Measurements from ENCODE around the gene HEXD.

Gene HEXD

GRCh38 chr17:82435601-82436583, 17.7 kb downstream of the HEXD start:
- Mint-ChIP-seq H3K27ac (no peak overlapping the region), H3K27me3 (no peaks in the 10 kb centered on the region), H3K4me1 (ENCODE audit: low read depth) (peaks cover 10% of the 10 kb centered on the region), H3K36me3 (ENCODE audit: low read depth) (peaks cover 33% of the 10 kb centered on the region), H3K4me3 (no peak overlapping the region), H3K9me3 (no peaks in the 10 kb centered on the region)
- no peak for DNase-seq

- no peaks in the 10 kb centered on the region for H3K9me3 Mint-ChIP-seq
- H3K4me1 Mint-ChIP-seq (ENCODE audit: low read depth): peaks cover 10% of the 10 kb centered on the region
- no peak overlapping the region for H3K27ac Mint-ChIP-seq
- H3K27me3 Mint-ChIP-seq: no peaks in the 10 kb centered on the region
- DNase-seq: no peak
- no peak overlapping the region for H3K4me3 Mint-ChIP-seq
- H3K36me3 Mint-ChIP-seq (ENCODE audit: low read depth): peaks cover 33% of the 10 kb centered on the region
These were observed 18.6 kb downstream of the HEXD start for GRCh38 chr17:82436601-82437324.

GRCh38 chr17:82437325-82437668, 19.1 kb downstream of the HEXD start:
- Mint-ChIP-seq H3K4me3 (no peak overlapping the region), H3K4me1 (ENCODE audit: low read depth) (peaks cover 10% of the 10 kb centered on the region), H3K9me3 (no peaks in the 10 kb centered on the region), H3K27me3 (no peaks in the 10 kb centered on the region), H3K36me3 (ENCODE audit: low read depth) (peaks cover 33% of the 10 kb centered on the region), H3K27ac (peak overlapping the region; percentile 63)
- no peak for DNase-seq

- H3K27me3 Mint-ChIP-seq: no peaks in the 10 kb centered on the region
- H3K4me3 Mint-ChIP-seq: no peak overlapping the region
- peak overlapping the region; percentile 52 for H3K27ac Mint-ChIP-seq
- H3K9me3 Mint-ChIP-seq: no peaks in the 10 kb centered on the region
- DNase-seq: peak; percentile 32
- H3K36me3 Mint-ChIP-seq (ENCODE audit: low read depth): peaks cover 46% of the 10 kb centered on the region
- H3K4me1 Mint-ChIP-seq (ENCODE audit: low read depth): peaks cover 10% of the 10 kb centered on the region
These were observed 20.4 kb downstream of the HEXD start for GRCh38 chr17:82438401-82439193.

- peaks cover 47% of the 10 kb centered on the region for H3K36me3 Mint-ChIP-seq (ENCODE audit: low read depth)
- H3K27me3 Mint-ChIP-seq: no peaks in the 10 kb centered on the region
- DNase-seq: no peak
- H3K4me3 Mint-ChIP-seq: no peak overlapping the region
- H3K27ac Mint-ChIP-seq: no peak overlapping the region
- peaks cover 5% of the 10 kb centered on the region for H3K4me1 Mint-ChIP-seq (ENCODE audit: low read depth)
- no peaks in the 10 kb centered on the region for H3K9me3 Mint-ChIP-seq
These were observed 21.2 kb downstream of the HEXD start for GRCh38 chr17:82439194-82439828.

GRCh38 chr17:82439829-82440365, 21.8 kb downstream of the HEXD start:
- peaks cover 53% of the 10 kb centered on the region for H3K36me3 Mint-ChIP-seq (ENCODE audit: low read depth)
- no peak overlapping the region for H3K4me3 Mint-ChIP-seq
- H3K4me1 Mint-ChIP-seq (ENCODE audit: low read depth): peaks cover 3% of the 10 kb centered on the region
- no peak overlapping the region for H3K27ac Mint-ChIP-seq
- no peaks in the 10 kb centered on the region for H3K9me3 Mint-ChIP-seq
- peak; percentile 37 for DNase-seq
- no peaks in the 10 kb centered on the region for H3K27me3 Mint-ChIP-seq

GRCh38 chr17:82440469-82440981, 22.4 kb downstream of the HEXD start:
- Mint-ChIP-seq H3K9me3 (no peaks in the 10 kb centered on the region), H3K4me3 (no peak overlapping the region), H3K27ac (peak overlapping the region; percentile 71), H3K4me1 (ENCODE audit: low read depth) (no peaks in the 10 kb centered on the region), H3K27me3 (no peaks in the 10 kb centered on the region), H3K36me3 (ENCODE audit: low read depth) (peaks cover 55% of the 10 kb centered on the region)
- DNase-seq: peak; percentile 34

GRCh38 chr17:82440991-82441627, 23.0 kb downstream of the HEXD start:
- peak; percentile 32 for DNase-seq
- Mint-ChIP-seq H3K36me3 (ENCODE audit: low read depth) (peaks cover 60% of the 10 kb centered on the region), H3K9me3 (no peaks in the 10 kb centered on the region), H3K27me3 (no peaks in the 10 kb centered on the region), H3K27ac (peak overlapping the region; percentile 71), H3K4me3 (no peak overlapping the region), H3K4me1 (ENCODE audit: low read depth) (peaks cover 5% of the 10 kb centered on the region)

- Mint-ChIP-seq H3K27ac (peak overlapping the region; percentile 33), H3K27me3 (no peaks in the 10 kb centered on the region), H3K9me3 (no peaks in the 10 kb centered on the region), H3K4me3 (no peak overlapping the region), H3K36me3 (ENCODE audit: low read depth) (peaks cover 64% of the 10 kb centered on the region), H3K4me1 (ENCODE audit: low read depth) (peaks cover 13% of the 10 kb centered on the region)
- DNase-seq: peak; percentile 34
These were observed 23.7 kb downstream of the HEXD start for GRCh38 chr17:82441691-82442487.

- Mint-ChIP-seq H3K36me3 (ENCODE audit: low read depth) (peaks cover 67% of the 10 kb centered on the region), H3K9me3 (no peaks in the 10 kb centered on the region), H3K4me1 (ENCODE audit: low read depth) (peaks cover 20% of the 10 kb centered on the region), H3K27me3 (no peaks in the 10 kb centered on the region), H3K4me3 (no peak overlapping the region), H3K27ac (peak overlapping the region; percentile 44)
- DNase-seq: no peak
These were observed 24.7 kb downstream of the HEXD start for GRCh38 chr17:82442643-82443464.

- Mint-ChIP-seq H3K4me3 (no peak overlapping the region), H3K36me3 (ENCODE audit: low read depth) (peaks cover 68% of the 10 kb centered on the region), H3K4me1 (ENCODE audit: low read depth) (peaks cover 22% of the 10 kb centered on the region), H3K27me3 (no peaks in the 10 kb centered on the region), H3K27ac (peak overlapping the region; percentile 44), H3K9me3 (no peaks in the 10 kb centered on the region)
- DNase-seq: no peak
These were observed 25.5 kb downstream of the HEXD start for GRCh38 chr17:82443465-82444283.
